NCI-H345 treated with DMSO at 0.1 percent for 48 hours (cell line): ENCODE results near the gene TTC36.
A peak's percentile ranks its signal among the peaks of the same experiment; 100 is the strongest.
"Not testable (repeated sequence)": the region's sequence is repeated elsewhere in the genome, so short reads cannot be mapped to it uniquely, and the experiment has no call there.

Experiments used
- DNase-seq: peaks from one replicate; lab custom pipeline; 2025; ENCODE audit not compliant: unreplicated experiment; lab: John Stamatoyannopoulos, UW

The TTC36 gene

DNA sequence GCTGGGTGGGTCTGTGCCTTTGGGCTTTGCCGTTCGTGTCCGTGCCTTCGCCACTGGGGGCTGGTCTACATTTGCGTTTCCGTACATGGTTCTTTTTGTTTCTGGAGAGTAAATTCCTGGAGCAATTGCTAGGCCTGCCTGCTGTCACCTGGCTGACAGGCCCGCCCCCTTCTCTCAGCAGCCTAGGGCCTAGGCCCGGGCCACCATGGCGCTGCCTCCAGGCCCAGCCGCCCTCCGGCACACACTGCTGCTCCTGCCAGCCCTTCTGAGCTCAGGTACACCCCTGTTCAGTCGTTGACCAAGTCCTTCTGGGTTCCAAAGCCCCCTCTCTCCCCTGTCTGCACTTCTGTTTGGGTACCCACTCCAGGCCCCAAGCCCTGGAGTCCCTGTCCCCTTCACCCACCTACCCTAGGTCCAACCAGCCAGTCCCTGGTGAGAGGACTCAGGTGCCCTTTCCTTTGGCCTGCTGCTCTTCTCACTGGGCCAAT, 4.4 kb downstream of the TTC36 start:
- peak; percentile 48 for DNase-seq

DNA sequence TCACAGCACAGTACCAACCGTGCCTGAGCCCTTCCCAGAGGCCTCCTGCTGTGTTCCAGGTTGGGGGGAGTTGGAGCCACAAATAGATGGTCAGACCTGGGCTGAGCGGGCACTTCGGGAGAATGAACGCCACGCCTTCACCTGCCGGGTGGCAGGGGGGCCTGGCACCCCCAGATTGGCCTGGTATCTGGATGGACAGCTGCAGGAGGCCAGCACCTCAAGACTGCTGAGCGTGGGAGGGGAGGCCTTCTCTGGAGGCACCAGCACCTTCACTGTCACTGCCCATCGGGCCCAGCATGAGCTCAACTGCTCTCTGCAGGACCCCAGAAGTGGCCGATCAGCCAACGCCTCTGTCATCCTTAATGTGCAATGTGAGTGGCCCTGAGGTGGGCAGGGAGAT, 4.8 kb downstream of the TTC36 start:
- no peak for DNase-seq

DNA sequence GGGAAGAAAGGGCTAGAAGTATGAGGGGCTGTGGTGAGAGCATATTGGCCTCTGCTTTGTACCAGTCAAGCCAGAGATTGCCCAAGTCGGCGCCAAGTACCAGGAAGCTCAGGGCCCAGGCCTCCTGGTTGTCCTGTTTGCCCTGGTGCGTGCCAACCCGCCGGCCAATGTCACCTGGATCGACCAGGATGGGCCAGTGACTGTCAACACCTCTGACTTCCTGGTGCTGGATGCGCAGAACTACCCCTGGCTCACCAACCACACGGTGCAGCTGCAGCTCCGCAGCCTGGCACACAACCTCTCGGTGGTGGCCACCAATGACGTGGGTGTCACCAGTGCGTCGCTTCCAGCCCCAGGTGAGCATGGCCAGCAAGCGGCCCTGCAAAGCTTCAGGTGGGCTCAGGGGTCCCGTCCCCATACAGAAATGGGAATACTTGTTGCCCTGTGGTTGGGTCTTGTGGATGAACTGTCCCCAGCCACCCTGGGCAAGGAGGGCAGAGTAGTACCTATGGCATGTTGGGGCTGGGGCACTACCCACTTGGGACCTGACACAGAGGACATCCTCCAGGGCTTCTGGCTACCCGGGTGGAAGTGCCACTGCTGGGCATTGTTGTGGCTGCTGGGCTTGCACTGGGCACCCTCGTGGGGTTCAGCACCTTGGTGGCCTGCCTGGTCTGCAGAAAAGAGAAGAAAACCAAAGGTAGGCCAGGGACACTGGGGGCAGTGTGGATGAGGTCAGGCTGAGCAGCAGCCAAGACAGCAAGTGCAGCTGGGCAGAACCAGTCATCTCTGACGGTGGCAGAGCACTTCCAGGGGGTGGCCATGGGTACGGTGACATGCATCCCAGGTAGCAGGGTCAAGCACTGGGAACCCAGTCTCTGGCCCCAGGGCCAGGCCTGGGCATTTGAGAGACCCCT, 5.8 kb downstream of the TTC36 start:
- DNase-seq: no peak

DNA sequence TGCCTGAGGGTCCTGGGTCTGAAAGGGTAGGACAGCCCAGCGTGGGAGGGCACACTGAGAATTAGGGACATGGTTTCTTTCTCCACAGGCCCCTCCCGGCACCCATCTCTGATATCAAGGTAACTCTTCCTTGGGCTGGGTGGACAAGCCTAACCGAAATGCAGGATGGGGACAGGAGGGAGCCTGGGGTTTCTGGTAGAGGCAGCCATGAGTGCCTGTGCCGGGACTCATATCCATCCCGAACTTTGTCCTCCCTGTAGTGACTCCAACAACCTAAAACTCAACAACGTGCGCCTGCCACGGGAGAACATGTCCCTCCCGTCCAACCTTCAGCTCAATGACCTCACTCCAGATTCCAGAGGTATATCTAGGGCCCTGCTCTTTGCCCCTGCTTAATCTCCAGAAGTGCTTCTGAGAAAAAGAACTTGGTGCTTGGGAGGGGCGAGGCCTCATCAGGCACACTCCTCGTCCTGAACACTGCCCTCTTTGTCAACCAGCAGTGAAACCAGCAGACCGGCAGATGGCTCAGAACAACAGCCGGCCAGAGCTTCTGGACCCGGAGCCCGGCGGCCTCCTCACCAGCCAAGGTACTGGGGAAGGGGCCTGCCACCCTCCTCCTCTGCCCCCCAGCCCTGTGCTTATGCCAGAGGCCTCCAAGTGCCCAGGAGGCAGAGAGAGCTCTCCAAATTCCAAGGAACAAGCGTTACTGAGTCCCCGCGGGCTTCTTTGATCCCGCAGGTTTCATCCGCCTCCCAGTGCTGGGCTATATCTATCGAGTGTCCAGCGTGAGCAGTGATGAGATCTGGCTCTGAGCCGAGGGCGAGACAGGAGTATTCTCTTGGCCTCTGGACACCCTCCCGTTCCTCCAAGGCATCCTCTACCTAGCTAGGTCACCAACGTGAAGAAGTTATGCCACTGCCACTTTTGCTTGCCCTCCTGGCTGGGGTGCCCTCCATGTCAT, 6.8 kb downstream of the TTC36 start:
- DNase-seq: no peak

DNA sequence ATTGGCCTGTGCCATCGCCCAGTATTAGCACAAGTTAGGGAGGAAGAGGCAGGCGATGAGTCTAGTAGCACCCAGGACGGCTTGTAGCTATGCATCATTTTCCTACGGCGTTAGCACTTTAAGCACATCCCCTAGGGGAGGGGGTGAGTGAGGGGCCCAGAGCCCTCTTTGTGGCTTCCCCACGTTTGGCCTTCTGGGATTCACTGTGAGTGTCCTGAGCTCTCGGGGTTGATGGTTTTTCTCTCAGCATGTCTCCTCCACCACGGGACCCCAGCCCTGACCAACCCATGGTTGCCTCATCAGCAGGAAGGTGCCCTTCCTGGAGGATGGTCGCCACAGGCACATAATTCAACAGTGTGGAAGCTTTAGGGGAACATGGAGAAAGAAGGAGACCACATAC, 8.0 kb downstream of the TTC36 start:
- no peak for DNase-seq

- DNase-seq: no peak
Measured at GRCh38 chr11:118536726-118537125, 9.5 kb downstream of the TTC36 start.

DNA sequence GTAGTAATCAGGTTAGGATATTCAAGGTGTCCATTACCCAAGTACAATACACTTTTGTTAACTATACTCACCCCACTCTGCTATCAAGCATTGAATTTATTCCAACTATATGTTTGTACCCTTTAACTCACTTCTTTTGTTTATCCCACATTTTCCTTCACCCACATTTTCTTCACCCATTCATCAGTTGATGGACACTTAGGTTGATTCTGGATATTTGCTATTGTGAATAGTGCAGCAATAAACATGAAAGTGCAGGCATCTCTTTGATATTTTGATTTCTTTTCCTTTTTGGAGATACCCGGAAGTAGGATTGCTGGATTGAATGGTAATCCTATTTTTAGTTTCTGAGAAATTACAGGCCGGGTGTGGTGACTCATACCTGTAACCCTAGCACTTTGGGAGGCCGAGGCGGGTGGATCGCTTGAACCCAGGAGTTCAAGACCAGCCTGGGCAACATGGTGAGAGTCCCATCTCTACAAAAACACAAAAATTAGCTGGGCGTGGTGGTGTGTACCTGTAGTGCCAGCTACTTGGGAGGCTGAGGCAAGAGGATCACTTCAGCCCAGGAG, 10.2 kb downstream of the TTC36 start:
- DNase-seq: no peak

DNA sequence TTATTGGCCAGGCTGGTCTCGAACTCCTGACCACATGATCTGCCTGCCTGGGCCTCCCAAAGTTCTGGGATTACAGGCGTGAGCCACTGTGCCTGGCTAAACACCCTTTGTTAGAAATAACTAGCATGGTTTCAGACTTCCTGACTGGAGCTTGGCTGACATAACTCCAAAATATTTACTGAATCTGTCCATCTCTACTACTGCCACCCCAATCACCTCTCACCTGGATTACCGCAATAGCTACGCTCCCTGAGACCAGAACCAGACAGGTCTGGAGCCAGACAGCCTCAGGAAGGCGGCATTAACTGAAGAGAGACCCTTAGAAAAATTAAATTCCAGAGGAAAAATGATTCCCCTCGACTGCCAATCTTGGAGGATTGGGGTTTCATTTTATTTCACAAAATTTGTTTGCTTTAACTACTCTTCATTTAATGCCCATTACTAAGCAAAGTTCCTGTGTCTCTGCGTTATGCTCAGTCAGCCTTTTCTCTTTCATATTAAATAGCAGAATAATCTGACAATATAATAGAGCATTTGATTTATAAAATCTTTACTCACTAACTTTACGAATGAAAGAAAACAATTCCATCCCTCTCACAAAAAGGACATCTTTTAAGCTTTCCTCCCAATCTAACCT, 16.9 kb downstream of the TTC36 start:
- DNase-seq: no peak

- no peak for DNase-seq
Measured at GRCh38 chr11:118544647-118545010, 17.4 kb downstream of the TTC36 start.

GRCh38 chr11:118545533-118545932, 18.3 kb downstream of the TTC36 start:
- DNase-seq: no peak

- no peak for DNase-seq
Measured at GRCh38 chr11:118547132-118547531, 19.9 kb downstream of the TTC36 start.

DNA sequence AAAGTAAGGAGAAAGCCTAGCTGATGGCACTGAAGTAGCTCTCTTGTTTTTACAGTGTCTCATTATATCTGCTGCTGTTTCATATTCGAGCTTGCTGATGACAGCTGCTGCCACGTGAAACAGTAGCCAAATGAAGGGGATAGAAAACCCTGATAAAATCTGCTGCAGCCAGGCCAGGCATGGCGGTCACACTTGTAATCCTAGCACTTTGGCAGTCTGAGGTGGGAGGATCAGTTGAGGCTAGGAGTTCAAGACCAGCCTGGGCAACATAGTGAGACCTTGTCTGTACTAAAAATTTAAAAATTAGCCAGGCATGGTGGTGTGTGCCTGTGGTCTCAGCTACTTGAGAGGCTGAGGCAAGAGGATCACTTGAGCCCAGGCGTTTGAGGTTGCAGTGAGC, 25.1 kb downstream of the TTC36 start:
- no peak for DNase-seq

DNA sequence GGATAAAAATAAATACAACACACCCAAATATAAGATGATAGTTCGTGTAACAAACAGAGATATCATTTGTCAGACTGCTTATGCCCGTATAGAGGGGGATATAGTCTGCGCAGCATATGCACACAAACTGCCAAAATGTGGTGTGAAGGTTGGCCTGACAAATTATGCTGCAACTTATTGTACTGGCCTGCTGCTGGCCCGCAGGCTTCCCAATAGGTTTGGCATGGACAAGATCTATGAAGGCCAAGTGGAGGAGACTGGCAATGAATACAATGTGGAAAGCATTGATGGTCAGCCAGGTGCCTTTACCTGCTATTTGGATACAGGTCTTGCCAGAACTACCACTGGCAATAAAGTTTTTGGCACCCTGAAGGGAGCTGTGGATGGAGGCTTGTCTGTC, 33.5 kb downstream of the TTC36 start:
- DNase-seq: no peak

- DNase-seq: no peak
Measured at GRCh38 chr11:118565051-118565450, 37.8 kb downstream of the TTC36 start.

- no peak for DNase-seq
Measured at GRCh38 chr11:118569670-118570069, 42.4 kb downstream of the TTC36 start.

DNA sequence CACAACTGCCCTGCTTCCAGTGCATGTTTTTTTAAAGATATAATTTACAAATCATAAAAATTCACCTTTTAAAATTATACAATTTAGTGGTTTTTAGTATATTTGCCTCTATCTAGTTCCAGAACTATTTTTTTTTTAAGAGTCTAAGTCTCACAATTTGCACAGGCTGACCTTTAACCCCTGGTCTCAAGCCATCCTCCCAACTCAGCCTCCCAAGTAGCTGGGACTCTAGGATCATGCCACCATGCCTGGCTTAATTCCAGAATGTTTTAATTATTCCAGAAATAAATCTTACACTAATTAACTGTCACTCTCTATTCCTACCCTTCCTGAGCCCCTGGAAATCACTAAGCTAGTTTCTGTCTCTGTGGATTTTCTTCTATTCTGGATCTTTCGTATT, 43.5 kb downstream of the TTC36 start:
- DNase-seq: no peak

DNA sequence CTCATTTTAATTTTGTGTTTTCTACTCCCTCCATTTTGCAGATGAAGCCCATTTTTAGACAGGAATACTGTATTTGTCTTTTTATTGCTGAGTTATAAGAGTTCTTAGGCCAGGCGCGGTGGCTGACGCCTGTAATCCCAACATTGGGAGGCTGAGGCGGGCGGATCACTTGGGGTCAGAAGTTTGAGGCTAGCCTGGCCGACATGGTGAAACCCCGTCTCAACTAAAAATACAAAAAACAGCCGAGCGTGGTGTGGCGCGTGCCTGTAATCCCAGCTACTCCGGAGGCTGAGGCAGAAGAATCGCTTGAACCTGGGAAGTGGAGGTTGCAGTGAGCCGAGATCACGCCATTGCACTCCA, 44.4 kb downstream of the TTC36 start:
- not testable (repeated sequence) for DNase-seq

GRCh38 chr11:118572061-118572980, 45.0 kb downstream of the TTC36 start, which contains the start of gene ARCN1:
Gene ARCN1 (plus strand): TSS chr11:118572409. CDS start chr11:118572548, 139 bp downstream.
- peak; percentile 41 for DNase-seq

DNA sequence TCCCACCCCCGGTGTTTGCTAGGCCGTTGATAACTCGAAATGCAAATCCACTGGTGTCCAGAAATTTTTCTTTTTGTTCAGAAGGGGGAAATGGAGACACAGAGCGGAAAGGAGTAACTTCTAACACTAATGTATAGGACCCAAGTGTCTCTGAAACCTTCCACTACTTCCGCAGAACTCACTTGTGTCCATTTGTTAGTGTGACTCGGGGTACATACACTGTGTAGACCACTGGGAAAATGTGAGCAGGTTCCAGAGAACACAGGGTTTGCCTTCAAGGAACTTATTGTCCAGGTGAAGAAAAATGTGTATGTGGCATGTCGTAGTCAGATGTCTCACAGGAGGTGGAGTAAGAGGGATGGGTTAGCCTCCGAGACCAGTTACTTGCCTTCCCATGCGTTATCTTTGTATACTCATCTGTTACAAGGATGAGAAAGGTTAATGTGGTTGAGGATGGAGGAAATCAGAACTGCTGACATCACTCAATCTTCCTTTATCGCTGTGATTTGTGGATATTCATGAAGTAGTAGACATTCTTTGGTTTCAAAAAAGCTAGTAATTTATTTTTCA, 45.8 kb downstream of the TTC36 start:
- no peak for DNase-seq
